GM12878 (cell line): Measurements from ENCODE around the gene IFI30. TPM values are rescaled to one million over a fixed set of nuclear protein-coding genes. Genes with fewer than 3 reads are reported as not detected.

ENCODE experiments used
- CHD1 ChIP-seq: IDR thresholded peaks from 2 replicates; pipeline ENCODE4 v1.6.1; 2012; ENCODE audit warnings: low read depth, low read length, improper control_type of control experiment
- CHD2 ChIP-seq: IDR thresholded peaks from 2 replicates; pipeline ENCODE4 v1.6.1; 2011; ENCODE audit warnings: low read depth, low read length, improper control_type of control experiment, borderline replicate concordance
- CHD4 ChIP-seq: fragments of 200-600 bp; sonication (generic); IDR thresholded peaks from 2 replicates; pipeline ENCODE4 v1.6.1; 2016; ENCODE audit warnings: mild to moderate bottlenecking
- EED ChIP-seq: sonication (generic); IDR thresholded peaks from 2 replicates; pipeline ENCODE4 v1.6.1; 2016; ENCODE audit warnings: antibody characterized with exemption, low read depth
- EGR1 ChIP-seq, 2 experiments: IDR thresholded peaks; 1 replicate in 1 of 2; 2 replicates in 1 of 2; pipeline ENCODE4 v1.6.1; 2011 to 2012; ENCODE audit warnings: low read depth in 2 of 2, low read length in 2 of 2, borderline replicate concordance in 1 of 2, mild to moderate bottlenecking in 1 of 2, moderate library complexity in 1 of 2
- ETV6 ChIP-seq, 2 experiments: fragments of 450-650 bp in 1 of 2; IDR thresholded peaks in 1 of 2; conservative IDR thresholded peaks in 1 of 2; 2 replicates each; pipeline ENCODE4 v1.6.1; 2014; ENCODE audit warnings: antibody characterized with exemption in 1 of 2, borderline replicate concordance in 1 of 2, low read depth in 1 of 2, mild to moderate bottlenecking in 1 of 2, moderate library complexity in 1 of 2
- FOXM1 ChIP-seq: IDR thresholded peaks from 2 replicates; pipeline ENCODE4 v1.6.1; 2012; ENCODE audit warnings: low read depth, mild to moderate bottlenecking, inconsistent platforms, low read length, moderate library complexity
- LARP7 ChIP-seq: fragments of 450-650 bp; IDR thresholded peaks from 2 replicates; pipeline ENCODE4 v1.6.1; 2017; ENCODE audit warnings: mild to moderate bottlenecking
- MTA2 ChIP-seq: fragments of 450-650 bp; IDR thresholded peaks from 2 replicates; pipeline ENCODE4 v1.6.1; 2016; ENCODE audit warnings: low read depth, mild to moderate bottlenecking, moderate library complexity
- MXI1 ChIP-seq: fragments of 150-350 bp; IDR thresholded peaks from 2 replicates; pipeline ENCODE4 v1.6.1; 2011; ENCODE audit warnings: low read depth, mild to moderate bottlenecking, inconsistent platforms, low read length, improper control_type of control experiment
- MYB ChIP-seq: fragments of 150-350 bp; IDR thresholded peaks from 2 replicates; pipeline ENCODE4 v1.6.1; 2014; ENCODE audit warnings: mild to moderate bottlenecking, low read depth, low read length, borderline replicate concordance
- NBN ChIP-seq: fragments of 450-650 bp; IDR thresholded peaks from 2 replicates; pipeline ENCODE4 v1.6.1; 2016
- PML ChIP-seq: IDR thresholded peaks from 2 replicates; pipeline ENCODE4 v1.6.1; 2012; ENCODE audit warnings: low read length, inconsistent platforms
- STAT1 ChIP-seq: fragments of 450-650 bp; conservative IDR thresholded peaks from 2 replicates; pipeline ENCODE4 v1.6.1; 2014; ENCODE audit warnings: antibody characterized with exemption, mild to moderate bottlenecking
- polyA plus RNA-seq, 11 experiments: library from polyadenylated mRNA; depleted of rRNA in 4 of 11; unstranded in 6 of 11; stranded (reverse) in 5 of 11; fragments of >200 nt; fragmentation: Nextera tagmentation in 4 of 11; fragmentation: Illumina TruSeq in 1 of 11; extraction: Ambion mirVana in 4 of 11; extraction: Trizol in 1 of 11; gene quantifications; 1 replicate in 1 of 11; 2 replicates in 10 of 11; pipeline versions ENCODE4 v1.2.1 to v1.2.3, GENCODE V29; 2011 to 2016; ENCODE audit warnings: inconsistent platforms in 2 of 11, missing spikeins in 2 of 11, low read depth in 1 of 11
- total RNA-seq, 4 experiments: library from RNA; depleted of rRNA in 3 of 4; stranded (reverse); fragments of >200 nt in 3 of 4; fragmentation: Illumina TruSeq in 1 of 4; extraction: Trizol in 1 of 4; gene quantifications; 2 replicates each; pipeline versions ENCODE4 v1.2.1 to v1.2.3, GENCODE V29; 2013 to 2021
- TF ChIP-seq, protein P1 (sequence below): fragments of 450-650 bp; formaldehyde crosslinking; IDR thresholded peaks from 2 replicates; pipeline ENCODE4 v1.4.0; 2022; ENCODE audit warnings: mild to moderate bottlenecking, moderate library complexity
- TF ChIP-seq, protein P2 (sequence below): fragments of 450-650 bp; IDR thresholded peaks from 2 replicates; pipeline ENCODE4 v1.6.1; 2017; ENCODE audit warnings: mild to moderate bottlenecking
- TF ChIP-seq, protein P3 (sequence below): fragments of 450-650 bp; IDR thresholded peaks from 2 replicates; pipeline ENCODE4 v1.6.1; 2017; ENCODE audit warnings: mild to moderate bottlenecking, low read depth, inconsistent platforms; ENCODE audit not compliant: poor library complexity, severe bottlenecking
- TF ChIP-seq, protein P4 (sequence below): IDR thresholded peaks from 2 replicates; pipeline ENCODE4 v1.6.1; 2011; ENCODE audit warnings: low read depth, mild to moderate bottlenecking, low read length, moderate library complexity, borderline replicate concordance; ENCODE audit errors: extremely low read depth
- TF ChIP-seq, protein P5 (sequence below): fragments of 450-650 bp; IDR thresholded peaks from 2 replicates; pipeline ENCODE4 v1.6.1; 2016; ENCODE audit warnings: mild to moderate bottlenecking
- TF ChIP-seq, protein P6 (sequence below): fragments of 450-650 bp; IDR thresholded peaks from 2 replicates; pipeline ENCODE4 v1.6.1; 2017; ENCODE audit warnings: borderline replicate concordance

The IFI30 gene
- total and polyA plus RNA-seq, 10 of the 15 experiments (the other 5 are each of a cell fraction or from before 2014, with no cell fraction given): 221 to 1,112 (median 451) TPM

DNA sequence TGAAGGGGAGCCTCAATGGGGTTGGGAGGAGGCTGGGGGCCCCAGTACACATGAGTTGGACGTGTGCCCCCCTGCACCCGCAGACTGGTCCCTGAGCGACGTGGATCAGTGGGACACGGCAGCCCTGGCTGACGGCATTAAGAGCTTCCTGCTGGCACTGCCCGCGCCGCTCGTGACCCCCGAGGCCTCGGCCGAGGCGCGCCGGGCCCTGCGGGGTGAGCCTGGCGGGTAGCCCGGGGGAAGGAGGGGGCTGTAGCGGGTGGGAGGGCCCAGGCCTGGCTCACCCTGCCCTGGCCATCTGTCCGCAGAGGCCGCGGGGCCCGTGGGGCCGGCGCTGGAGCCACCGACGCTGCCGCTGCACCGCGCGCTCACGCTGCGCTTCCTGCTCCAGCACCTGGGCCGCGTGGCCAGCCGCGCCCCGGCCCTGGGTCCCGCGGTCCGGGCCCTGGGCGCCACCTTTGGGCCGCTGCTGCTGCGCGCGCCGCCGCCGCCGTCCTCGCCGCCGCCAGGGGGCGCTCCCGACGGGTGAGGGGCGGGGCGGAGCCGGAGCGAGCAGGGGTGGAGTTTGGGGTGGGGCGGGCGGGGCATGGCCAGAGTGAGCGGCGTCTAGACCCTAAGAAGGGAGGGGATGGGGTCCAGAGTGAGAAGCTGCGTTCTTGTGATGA lies 12.5 kb upstream of the IFI30 start (continued):
- TF ChIP-seq, protein P1, sequence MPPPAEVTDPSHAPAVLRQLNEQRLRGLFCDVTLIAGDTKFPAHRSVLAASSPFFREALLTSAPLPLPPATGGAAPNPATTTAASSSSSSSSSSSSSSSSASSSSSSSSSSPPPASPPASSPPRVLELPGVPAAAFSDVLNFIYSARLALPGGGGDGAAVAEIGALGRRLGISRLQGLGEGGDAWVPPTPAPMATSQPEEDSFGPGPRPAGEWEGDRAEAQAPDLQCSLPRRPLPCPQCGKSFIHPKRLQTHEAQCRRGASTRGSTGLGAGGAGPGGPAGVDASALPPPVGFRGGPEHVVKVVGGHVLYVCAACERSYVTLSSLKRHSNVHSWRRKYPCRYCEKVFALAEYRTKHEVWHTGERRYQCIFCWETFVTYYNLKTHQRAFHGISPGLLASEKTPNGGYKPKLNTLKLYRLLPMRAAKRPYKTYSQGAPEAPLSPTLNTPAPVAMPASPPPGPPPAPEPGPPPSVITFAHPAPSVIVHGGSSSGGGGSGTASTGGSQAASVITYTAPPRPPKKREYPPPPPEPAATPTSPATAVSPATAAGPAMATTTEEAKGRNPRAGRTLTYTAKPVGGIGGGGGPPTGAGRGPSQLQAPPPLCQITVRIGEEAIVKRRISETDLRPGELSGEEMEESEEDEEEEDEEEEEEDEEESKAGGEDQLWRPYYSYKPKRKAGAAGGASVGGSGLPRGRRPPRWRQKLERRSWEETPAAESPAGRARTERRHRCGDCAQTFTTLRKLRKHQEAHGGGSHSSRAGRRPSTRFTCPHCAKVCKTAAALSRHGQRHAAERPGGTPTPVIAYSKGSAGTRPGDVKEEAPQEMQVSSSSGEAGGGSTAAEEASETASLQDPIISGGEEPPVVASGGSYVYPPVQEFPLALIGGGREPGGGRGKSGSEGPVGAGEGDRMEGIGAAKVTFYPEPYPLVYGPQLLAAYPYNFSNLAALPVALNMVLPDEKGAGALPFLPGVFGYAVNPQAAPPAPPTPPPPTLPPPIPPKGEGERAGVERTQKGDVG: no peak
- TF ChIP-seq PML: no peak
- no peak for TF ChIP-seq EED
- TF ChIP-seq CHD4: no peak
- TF ChIP-seq, protein P2, sequence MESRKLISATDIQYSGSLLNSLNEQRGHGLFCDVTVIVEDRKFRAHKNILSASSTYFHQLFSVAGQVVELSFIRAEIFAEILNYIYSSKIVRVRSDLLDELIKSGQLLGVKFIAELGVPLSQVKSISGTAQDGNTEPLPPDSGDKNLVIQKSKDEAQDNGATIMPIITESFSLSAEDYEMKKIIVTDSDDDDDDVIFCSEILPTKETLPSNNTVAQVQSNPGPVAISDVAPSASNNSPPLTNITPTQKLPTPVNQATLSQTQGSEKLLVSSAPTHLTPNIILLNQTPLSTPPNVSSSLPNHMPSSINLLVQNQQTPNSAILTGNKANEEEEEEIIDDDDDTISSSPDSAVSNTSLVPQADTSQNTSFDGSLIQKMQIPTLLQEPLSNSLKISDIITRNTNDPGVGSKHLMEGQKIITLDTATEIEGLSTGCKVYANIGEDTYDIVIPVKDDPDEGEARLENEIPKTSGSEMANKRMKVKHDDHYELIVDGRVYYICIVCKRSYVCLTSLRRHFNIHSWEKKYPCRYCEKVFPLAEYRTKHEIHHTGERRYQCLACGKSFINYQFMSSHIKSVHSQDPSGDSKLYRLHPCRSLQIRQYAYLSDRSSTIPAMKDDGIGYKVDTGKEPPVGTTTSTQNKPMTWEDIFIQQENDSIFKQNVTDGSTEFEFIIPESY: no peak
- TF ChIP-seq ETV6 (conservative IDR thresholded peaks at IDR 0.05 in 1 of 2, IDR thresholded peaks at IDR 0.05 in 1 of 2; ENCODE audit: borderline replicate concordance in 1 of 2, low read depth in 1 of 2): no peak
- TF ChIP-seq MYB: no peak
- no peak for TF ChIP-seq MXI1
- TF ChIP-seq FOXM1: no peak
- no peak for TF ChIP-seq STAT1
- no peak for TF ChIP-seq CHD2
- TF ChIP-seq, protein P3, sequence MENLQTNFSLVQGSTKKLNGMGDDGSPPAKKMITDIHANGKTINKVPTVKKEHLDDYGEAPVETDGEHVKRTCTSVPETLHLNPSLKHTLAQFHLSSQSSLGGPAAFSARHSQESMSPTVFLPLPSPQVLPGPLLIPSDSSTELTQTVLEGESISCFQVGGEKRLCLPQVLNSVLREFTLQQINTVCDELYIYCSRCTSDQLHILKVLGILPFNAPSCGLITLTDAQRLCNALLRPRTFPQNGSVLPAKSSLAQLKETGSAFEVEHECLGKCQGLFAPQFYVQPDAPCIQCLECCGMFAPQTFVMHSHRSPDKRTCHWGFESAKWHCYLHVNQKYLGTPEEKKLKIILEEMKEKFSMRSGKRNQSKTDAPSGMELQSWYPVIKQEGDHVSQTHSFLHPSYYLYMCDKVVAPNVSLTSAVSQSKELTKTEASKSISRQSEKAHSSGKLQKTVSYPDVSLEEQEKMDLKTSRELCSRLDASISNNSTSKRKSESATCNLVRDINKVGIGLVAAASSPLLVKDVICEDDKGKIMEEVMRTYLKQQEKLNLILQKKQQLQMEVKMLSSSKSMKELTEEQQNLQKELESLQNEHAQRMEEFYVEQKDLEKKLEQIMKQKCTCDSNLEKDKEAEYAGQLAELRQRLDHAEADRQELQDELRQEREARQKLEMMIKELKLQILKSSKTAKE: no peak
- no peak for TF ChIP-seq EGR1 (IDR thresholded peaks at IDR 0.05; ENCODE audit: borderline replicate concordance in 1 of 2, low read depth in 2 of 2, low read length in 2 of 2)
- TF ChIP-seq CHD1: no peak
- TF ChIP-seq, protein P4, sequence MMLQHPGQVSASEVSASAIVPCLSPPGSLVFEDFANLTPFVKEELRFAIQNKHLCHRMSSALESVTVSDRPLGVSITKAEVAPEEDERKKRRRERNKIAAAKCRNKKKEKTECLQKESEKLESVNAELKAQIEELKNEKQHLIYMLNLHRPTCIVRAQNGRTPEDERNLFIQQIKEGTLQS: no peak
- TF ChIP-seq NBN: no peak
- TF ChIP-seq, protein P5, sequence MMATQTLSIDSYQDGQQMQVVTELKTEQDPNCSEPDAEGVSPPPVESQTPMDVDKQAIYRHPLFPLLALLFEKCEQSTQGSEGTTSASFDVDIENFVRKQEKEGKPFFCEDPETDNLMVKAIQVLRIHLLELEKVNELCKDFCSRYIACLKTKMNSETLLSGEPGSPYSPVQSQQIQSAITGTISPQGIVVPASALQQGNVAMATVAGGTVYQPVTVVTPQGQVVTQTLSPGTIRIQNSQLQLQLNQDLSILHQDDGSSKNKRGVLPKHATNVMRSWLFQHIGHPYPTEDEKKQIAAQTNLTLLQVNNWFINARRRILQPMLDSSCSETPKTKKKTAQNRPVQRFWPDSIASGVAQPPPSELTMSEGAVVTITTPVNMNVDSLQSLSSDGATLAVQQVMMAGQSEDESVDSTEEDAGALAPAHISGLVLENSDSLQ: no peak
- TF ChIP-seq, protein P6, sequence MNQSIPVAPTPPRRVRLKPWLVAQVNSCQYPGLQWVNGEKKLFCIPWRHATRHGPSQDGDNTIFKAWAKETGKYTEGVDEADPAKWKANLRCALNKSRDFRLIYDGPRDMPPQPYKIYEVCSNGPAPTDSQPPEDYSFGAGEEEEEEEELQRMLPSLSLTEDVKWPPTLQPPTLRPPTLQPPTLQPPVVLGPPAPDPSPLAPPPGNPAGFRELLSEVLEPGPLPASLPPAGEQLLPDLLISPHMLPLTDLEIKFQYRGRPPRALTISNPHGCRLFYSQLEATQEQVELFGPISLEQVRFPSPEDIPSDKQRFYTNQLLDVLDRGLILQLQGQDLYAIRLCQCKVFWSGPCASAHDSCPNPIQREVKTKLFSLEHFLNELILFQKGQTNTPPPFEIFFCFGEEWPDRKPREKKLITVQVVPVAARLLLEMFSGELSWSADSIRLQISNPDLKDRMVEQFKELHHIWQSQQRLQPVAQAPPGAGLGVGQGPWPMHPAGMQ: no peak
- TF ChIP-seq LARP7: no peak; the same call in 1 of the 2 replicates
- TF ChIP-seq MTA2: no peak
